DMS114 treated with DMSO at 0.1 percent for 48 hours (cell line): ENCODE results near the gene NOX1.
A peak's percentile ranks its signal among the peaks of the same experiment; 100 is the strongest.
"Not testable (repeated sequence)": the region's sequence is repeated elsewhere in the genome, so short reads cannot be mapped to it uniquely, and the experiment has no call there.

Experiments used
- DNase-seq: peaks from one replicate; lab custom pipeline; 2025; ENCODE audit not compliant: unreplicated experiment; lab: John Stamatoyannopoulos, UW

Gene NOX1

DNA sequence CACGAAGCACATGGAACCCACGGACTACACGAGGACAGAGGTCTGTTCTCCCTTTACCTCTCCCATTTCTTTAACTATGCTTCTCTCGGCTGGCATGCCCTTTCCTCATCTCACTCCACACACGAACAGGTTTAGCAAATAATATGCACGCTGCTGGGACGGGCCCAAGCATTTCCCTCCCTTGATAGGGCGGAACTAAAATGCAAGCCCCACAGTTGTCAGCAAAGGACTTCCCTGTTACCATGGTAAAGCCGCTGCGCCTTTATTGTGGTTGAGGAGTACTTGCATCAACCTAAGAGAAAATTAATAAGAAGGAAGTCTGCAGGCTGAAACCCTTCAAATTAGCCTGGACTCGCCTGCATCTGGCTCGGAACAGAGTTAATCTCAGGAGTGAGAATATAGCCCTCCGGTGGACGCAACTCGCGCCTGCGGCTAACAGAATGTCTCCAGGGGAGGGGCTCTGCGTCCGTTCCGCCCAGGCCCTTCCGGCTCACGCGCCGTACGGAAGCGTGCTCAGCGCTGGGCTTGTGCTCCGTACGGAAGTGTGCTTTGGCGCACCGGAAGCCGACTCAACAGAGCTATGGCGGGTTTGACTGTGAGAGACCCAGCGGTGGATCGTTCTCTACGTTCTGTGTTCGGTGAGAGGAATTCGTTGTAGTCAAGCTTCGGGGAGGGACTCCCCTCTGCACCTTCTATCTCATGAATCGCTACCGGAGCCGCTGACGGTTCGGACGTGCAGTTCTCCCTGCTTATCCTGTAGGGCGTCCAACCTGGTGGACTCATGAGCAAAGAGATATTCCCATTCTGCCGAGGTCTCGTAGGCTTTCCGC is 54.1 kb downstream of the NOX1 start, which contains the start of gene CSTF2:
Gene CSTF2, plus strand, starts transcription at position 555 of the 830 bp plus-strand sequence. Its CDS starts 26 bp downstream, at position 581.
- peak; percentile 89 for DNase-seq

DNA sequence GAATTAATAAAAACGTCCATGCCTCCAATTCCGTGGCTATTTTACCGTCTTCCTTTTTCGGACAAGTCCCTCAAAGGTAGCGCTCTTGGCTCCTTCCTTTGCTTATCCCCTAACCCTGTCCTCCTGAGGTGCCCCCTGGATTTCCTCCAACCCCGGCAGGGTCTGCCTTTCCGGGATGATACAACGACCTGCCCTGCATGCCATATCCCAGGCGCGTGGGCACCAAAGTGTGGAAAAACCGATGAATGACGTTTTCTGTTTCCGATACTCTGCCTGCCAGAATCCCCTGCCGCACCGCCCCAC is 54.7 kb downstream of the NOX1 start:
- no peak for DNase-seq

DNA sequence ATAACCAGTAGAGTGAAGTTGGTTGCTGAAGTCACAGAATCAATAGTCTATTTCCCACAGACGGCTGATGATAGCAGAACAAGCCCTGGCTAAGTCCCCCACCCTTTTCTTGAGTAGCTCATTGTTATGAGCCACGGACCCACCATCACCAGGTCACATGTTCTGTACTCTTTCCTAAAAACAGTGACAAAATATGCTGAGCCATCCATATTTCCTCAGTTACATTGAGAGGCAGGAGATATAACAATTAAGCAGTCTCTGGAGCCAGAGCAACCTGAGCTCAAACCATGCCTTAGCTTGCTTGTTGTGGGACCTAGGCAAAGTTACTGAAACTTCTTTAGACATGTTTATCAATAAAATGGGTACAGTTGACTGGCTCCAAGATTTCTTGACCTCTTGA is 56.8 kb downstream of the NOX1 start:
- no peak for DNase-seq

GRCh38 chrX:100812216-100813158 is 61.7 kb downstream of the NOX1 start:
- no peak for DNase-seq

DNA sequence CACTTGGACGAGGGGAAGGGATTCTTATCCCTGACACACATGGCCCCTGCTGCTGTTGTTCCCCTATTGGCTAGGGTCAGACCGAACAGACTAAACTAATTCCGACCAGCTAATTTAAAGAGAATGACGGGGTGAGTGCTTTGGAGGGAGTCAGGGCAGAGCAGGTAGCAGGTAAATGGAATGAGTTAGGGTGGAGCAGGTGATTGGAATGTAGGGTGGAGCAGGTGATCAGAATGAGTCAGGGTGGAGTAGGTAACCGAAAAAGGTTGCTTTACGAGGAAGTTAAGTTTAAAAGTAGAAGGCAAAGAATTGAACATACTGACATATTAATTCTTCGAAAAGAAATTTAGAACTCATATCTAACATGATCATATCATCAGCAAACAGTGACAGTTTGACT is 65.9 kb downstream of the NOX1 start:
- DNase-seq: not testable (repeated sequence)

- DNase-seq: no peak
Observed at GRCh38 chrX:100804780-100805179, 69.4 kb downstream of the NOX1 start.

DNA sequence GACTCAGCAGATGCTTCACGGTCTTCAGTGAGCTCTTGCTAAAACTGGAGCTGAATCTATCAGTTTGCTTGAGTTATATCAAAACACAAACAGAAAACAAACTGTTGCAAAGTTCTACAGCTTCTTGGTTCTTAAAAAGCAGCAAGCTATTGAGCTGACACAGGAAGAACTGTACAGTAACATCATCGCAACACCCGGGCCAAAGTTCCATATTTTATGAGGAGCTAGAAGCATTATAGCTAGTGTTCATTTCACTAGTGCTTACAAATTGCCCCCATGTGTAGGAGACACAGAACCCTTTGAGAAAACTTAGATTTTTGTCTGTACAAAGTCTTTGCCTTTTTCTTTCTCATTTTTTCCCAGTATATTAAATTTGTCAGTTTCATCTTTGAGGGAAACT is 71.3 kb downstream of the NOX1 start:
- DNase-seq: no peak

GRCh38 chrX:100798484-100799214 is 75.5 kb downstream of the NOX1 start:
- no peak for DNase-seq

DNA sequence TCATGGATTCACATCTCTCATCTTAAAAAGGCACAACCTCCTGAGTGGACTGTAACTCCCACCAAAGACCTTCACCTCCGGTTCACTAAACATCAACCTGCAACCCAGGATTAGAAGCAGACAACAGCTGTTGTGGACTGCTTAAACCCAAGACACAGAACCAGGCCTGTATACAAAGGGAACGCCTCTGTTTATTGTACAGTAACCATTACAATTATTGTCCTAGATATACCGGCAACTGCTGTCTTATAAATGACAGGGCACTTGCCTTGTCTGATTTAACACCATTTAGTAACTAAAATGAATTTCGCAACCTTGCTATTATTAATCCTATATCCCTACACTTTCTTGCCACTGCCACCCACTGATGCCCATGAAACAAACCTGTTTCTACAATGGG is 76.8 kb downstream of the NOX1 start:
- no peak for DNase-seq

DNA sequence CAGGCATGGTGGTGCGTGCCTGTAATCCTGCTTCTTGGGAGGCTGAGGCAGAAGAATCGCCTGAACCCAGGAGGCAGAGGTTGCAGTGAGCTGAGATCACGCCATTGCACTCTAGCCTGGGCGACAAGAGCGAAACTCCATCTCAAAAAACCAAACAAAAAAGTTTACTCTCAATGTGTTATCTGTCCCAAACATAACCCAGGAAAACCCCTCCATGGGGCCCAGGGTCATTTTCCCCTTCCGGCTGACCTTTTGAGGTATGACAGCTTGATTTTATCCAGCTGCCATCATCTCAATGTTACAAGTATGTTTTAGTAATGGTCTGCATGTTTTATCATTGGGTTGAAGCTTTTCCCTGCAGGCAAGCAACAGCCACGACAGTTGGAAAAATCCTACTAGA is 77.8 kb downstream of the NOX1 start:
- not testable (repeated sequence) for DNase-seq
